ENCODE data around the gene SMG6. TPM values are rescaled to one million over a fixed set of nuclear protein-coding genes. Genes with fewer than 3 reads are reported as not detected.
"Not testable (repeated sequence)": the region's sequence is repeated elsewhere in the genome, so short reads cannot be mapped to it uniquely, and the experiment has no call there.

Gene SMG6
- total and polyA plus RNA-seq, 2 experiments from 2014 or later = 23.0 to 50.8 TPM

- H3K27me3 ChIP-seq = no peaks in the 10 kb centered on the region
- TF ChIP-seq CTCF (IDR thresholded peaks at IDR 0.05; ENCODE audit: low read depth, low read length) = no peak
- H3K4me1 ChIP-seq (ENCODE audit: low read depth) = peaks cover 27% of the 10 kb centered on the region
- no peak overlapping the region for H3K4me3 ChIP-seq
- peak overlapping the region; percentile 72 for H3K27ac ChIP-seq
- no peak for DNase-seq (ENCODE audit: low read depth in 1 of 2, low spot score in 1 of 2)
- no peaks in the 10 kb centered on the region for H3K9me3 ChIP-seq (ENCODE audit: low read depth)
- no peaks in the 10 kb centered on the region for H3K36me3 ChIP-seq
Observed at GRCh38 chr17:2266045-2266864, 37.3 kb downstream of the SMG6 start.

- not testable (repeated sequence) for H3K36me3 ChIP-seq; H3K4me3 ChIP-seq; H3K27me3 ChIP-seq; DNase-seq (ENCODE audit: low read depth in 1 of 2, low spot score in 1 of 2); H3K9me3 ChIP-seq (ENCODE audit: low read depth); H3K27ac ChIP-seq
- H3K4me1 ChIP-seq (ENCODE audit: low read depth) = peaks cover 27% of the 10 kb centered on the region
Observed at GRCh38 chr17:2265166-2265565, 38.4 kb downstream of the SMG6 start.

GRCh38 chr17:2264067-2264860 is 39.3 kb downstream of the SMG6 start:
- no peak overlapping the region for H3K27ac ChIP-seq
- H3K27me3 ChIP-seq = no peaks in the 10 kb centered on the region
- H3K9me3 ChIP-seq (ENCODE audit: low read depth) = no peaks in the 10 kb centered on the region
- H3K4me1 ChIP-seq (ENCODE audit: low read depth) = peaks cover 27% of the 10 kb centered on the region
- no peaks in the 10 kb centered on the region for H3K36me3 ChIP-seq
- DNase-seq (ENCODE audit: low read depth in 1 of 2, low spot score in 1 of 2) = peak; percentile 52 to 58
- TF ChIP-seq CTCF (IDR thresholded peaks at IDR 0.05; ENCODE audit: low read depth, low read length) = no peak
- H3K4me3 ChIP-seq = no peak overlapping the region

- no peak for TF ChIP-seq CTCF (IDR thresholded peaks at IDR 0.05; ENCODE audit: low read depth, low read length)
- H3K27ac ChIP-seq = no peak overlapping the region
- H3K4me1 ChIP-seq (ENCODE audit: low read depth) = peaks cover 27% of the 10 kb centered on the region
- no peak overlapping the region for H3K4me3 ChIP-seq
- no peaks in the 10 kb centered on the region for H3K27me3 ChIP-seq
- H3K9me3 ChIP-seq (ENCODE audit: low read depth) = no peaks in the 10 kb centered on the region
- DNase-seq (ENCODE audit: low read depth in 1 of 2, low spot score in 1 of 2) = no peak
- no peaks in the 10 kb centered on the region for H3K36me3 ChIP-seq
Observed at GRCh38 chr17:2263183-2264066, 40.2 kb downstream of the SMG6 start.

- Histone ChIP-seq H3K36me3 (no peaks in the 10 kb centered on the region), H3K4me3 (no peak overlapping the region), H3K9me3 (ENCODE audit: low read depth) (no peaks in the 10 kb centered on the region), H3K4me1 (ENCODE audit: low read depth) (peaks cover 24% of the 10 kb centered on the region), H3K27me3 (no peaks in the 10 kb centered on the region), H3K27ac (no peak overlapping the region)
- DNase-seq (ENCODE audit: low read depth in 1 of 2, low spot score in 1 of 2) = peak in 1 of 2 donors; percentile 79
- TF ChIP-seq CTCF (IDR thresholded peaks at IDR 0.05; ENCODE audit: low read depth, low read length) = no peak
Observed at GRCh38 chr17:2262135-2262587, 41.4 kb downstream of the SMG6 start.

All from cardiac muscle cell (in vitro differentiated cells and primary cell).